ENCODE data around the gene CYB5D1.

Gene CYB5D1

GRCh38 chr17:7841396-7841914 is 16.3 kb upstream of the CYB5D1 start:
- H3K27ac ChIP-seq (ENCODE audit: low read depth, low read length), result peak overlapping the region; percentile 95
- peaks cover 31% of the 10 kb centered on the region for H3K27me3 ChIP-seq (ENCODE audit: control insufficient read depth, insufficient read depth, low read length)
- peak overlapping the region; percentile 37; the same call in 1 of the 2 replicates for H3K9ac ChIP-seq (ENCODE audit: low read depth, low read length)
- H3K4me1 ChIP-seq (ENCODE audit: control insufficient read depth, insufficient read depth, low read length), result peaks cover 29% of the 10 kb centered on the region
- 0 out of 2 replicates have a peak, but pooled peaks cover under 1% of the 10 kb centered on the region for H3K36me3 ChIP-seq (ENCODE audit: control insufficient read depth, insufficient read depth, low read length)
- H3K9me3 ChIP-seq (ENCODE audit: control insufficient read depth, insufficient read depth, low read length), result no peaks in the 10 kb centered on the region
- peak overlapping the region; percentile 78 for H3K4me3 ChIP-seq (ENCODE audit: low read depth, low read length)

DNA sequence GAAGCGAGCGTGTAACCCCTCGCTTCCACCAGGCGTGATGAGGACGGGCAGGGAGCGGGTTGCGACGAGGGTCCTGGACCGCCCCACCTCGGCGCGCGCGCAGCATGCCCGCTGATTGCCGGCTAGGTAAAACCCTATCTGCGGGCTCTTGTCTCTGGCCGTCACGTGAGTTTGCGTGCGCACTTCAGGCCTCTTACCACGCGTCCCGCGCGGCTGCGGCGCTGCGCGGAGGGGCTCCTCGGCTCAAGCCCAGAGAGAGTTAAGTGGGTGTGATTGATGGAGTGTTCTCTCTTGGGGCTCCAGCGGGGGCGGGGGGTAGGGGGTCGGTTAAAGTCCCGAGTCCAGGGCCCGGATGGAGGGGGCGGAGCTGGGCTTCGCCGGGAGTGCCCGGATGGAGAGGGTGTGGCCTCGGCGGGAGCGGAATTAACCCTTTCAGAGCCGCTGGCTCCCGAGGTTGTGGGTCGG is 15.9 kb upstream of the CYB5D1 start:
- H3K27me3 ChIP-seq (ENCODE audit: control insufficient read depth, insufficient read depth, low read length), result peaks cover 31% of the 10 kb centered on the region
- peak overlapping the region; percentile 37; the same call in 1 of the 2 replicates for H3K9ac ChIP-seq (ENCODE audit: low read depth, low read length)
- peaks cover 28% of the 10 kb centered on the region for H3K4me1 ChIP-seq (ENCODE audit: control insufficient read depth, insufficient read depth, low read length)
- H3K4me3 ChIP-seq (ENCODE audit: low read depth, low read length), result peak overlapping the region; percentile 78
- no peaks in the 10 kb centered on the region for H3K9me3 ChIP-seq (ENCODE audit: control insufficient read depth, insufficient read depth, low read length)
- peaks cover 3% of the 10 kb centered on the region; the same call in 1 of the 2 replicates for H3K36me3 ChIP-seq (ENCODE audit: control insufficient read depth, insufficient read depth, low read length)
- H3K27ac ChIP-seq (ENCODE audit: low read depth, low read length), result peak overlapping the region; percentile 95

GRCh38 chr17:7842380-7843256 is 15.2 kb upstream of the CYB5D1 start:
- peak overlapping the region; percentile 95 for H3K27ac ChIP-seq (ENCODE audit: low read depth, low read length)
- H3K9me3 ChIP-seq (ENCODE audit: control insufficient read depth, insufficient read depth, low read length), result no peaks in the 10 kb centered on the region
- H3K9ac ChIP-seq (ENCODE audit: low read depth, low read length), result 0 out of 2 replicates have a peak overlapping the region, but pooled peaks have one; percentile 11
- peaks cover 21% of the 10 kb centered on the region for H3K4me1 ChIP-seq (ENCODE audit: control insufficient read depth, insufficient read depth, low read length)
- H3K36me3 ChIP-seq (ENCODE audit: control insufficient read depth, insufficient read depth, low read length), result peaks cover 3% of the 10 kb centered on the region; the same call in 1 of the 2 replicates
- H3K27me3 ChIP-seq (ENCODE audit: control insufficient read depth, insufficient read depth, low read length), result peaks cover 31% of the 10 kb centered on the region
- peak overlapping the region; percentile 78 for H3K4me3 ChIP-seq (ENCODE audit: low read depth, low read length)

- Histone ChIP-seq H3K27ac (ENCODE audit: low read depth, low read length) (peak overlapping the region; percentile 95), H3K9ac (ENCODE audit: low read depth, low read length) (no peak overlapping the region), H3K4me1 (ENCODE audit: control insufficient read depth, insufficient read depth, low read length) (peaks cover 19% of the 10 kb centered on the region), H3K9me3 (ENCODE audit: control insufficient read depth, insufficient read depth, low read length) (no peaks in the 10 kb centered on the region), H3K27me3 (ENCODE audit: control insufficient read depth, insufficient read depth, low read length) (peaks cover 31% of the 10 kb centered on the region), H3K4me3 (ENCODE audit: low read depth, low read length) (peak overlapping the region; percentile 78), H3K36me3 (ENCODE audit: control insufficient read depth, insufficient read depth, low read length) (peaks cover 3% of the 10 kb centered on the region; the same call in 1 of the 2 replicates)
These were observed 14.6 kb upstream of the CYB5D1 start for GRCh38 chr17:7843257-7843535.

DNA sequence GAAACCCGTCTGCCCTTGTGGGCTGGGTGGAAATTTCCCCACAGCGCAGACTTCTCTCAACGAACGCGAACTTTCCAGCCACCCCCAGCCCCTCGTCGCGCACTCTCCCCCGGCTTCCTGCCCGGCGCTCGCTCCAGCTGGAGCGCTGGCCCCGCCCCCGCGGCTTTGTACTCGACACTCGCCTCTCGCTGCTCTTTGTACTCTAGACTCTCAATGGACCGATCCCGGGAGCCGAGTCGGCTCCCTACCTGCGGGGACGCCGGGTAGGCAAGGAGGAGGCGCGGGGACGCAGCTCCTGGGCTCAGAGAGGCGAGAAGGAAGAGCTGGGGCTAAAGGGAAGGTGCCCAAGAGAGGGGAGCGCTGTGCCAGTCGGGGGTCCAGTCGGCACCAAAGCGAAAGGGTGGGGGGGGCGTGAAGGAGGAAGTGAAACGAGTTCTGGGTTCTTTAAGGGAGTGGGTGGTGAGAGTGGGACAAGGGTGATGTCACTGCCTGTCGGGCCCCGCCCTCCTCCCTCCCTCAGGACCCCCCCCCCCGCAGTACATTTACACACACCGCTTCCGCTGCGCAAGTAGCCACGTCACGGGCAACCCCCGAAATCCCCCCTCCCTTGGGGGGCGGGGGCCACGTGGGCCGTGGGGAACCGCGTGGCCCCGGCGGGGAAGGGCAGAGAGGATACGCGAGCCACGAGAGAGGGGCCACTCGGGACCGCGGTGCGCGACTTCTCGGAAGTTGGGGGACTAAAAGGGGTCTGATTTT is 14.1 kb upstream of the CYB5D1 start:
- H3K4me1 ChIP-seq (ENCODE audit: control insufficient read depth, insufficient read depth, low read length), result peaks cover 15% of the 10 kb centered on the region
- peak overlapping the region; percentile 78 for H3K4me3 ChIP-seq (ENCODE audit: low read depth, low read length)
- H3K27me3 ChIP-seq (ENCODE audit: control insufficient read depth, insufficient read depth, low read length), result peaks cover 28% of the 10 kb centered on the region
- H3K9me3 ChIP-seq (ENCODE audit: control insufficient read depth, insufficient read depth, low read length), result no peaks in the 10 kb centered on the region
- H3K9ac ChIP-seq (ENCODE audit: low read depth, low read length), result no peak overlapping the region; the same call in 1 of the 2 replicates
- peaks cover 3% of the 10 kb centered on the region; the same call in 1 of the 2 replicates for H3K36me3 ChIP-seq (ENCODE audit: control insufficient read depth, insufficient read depth, low read length)
- H3K27ac ChIP-seq (ENCODE audit: low read depth, low read length), result peak overlapping the region; percentile 95

DNA sequence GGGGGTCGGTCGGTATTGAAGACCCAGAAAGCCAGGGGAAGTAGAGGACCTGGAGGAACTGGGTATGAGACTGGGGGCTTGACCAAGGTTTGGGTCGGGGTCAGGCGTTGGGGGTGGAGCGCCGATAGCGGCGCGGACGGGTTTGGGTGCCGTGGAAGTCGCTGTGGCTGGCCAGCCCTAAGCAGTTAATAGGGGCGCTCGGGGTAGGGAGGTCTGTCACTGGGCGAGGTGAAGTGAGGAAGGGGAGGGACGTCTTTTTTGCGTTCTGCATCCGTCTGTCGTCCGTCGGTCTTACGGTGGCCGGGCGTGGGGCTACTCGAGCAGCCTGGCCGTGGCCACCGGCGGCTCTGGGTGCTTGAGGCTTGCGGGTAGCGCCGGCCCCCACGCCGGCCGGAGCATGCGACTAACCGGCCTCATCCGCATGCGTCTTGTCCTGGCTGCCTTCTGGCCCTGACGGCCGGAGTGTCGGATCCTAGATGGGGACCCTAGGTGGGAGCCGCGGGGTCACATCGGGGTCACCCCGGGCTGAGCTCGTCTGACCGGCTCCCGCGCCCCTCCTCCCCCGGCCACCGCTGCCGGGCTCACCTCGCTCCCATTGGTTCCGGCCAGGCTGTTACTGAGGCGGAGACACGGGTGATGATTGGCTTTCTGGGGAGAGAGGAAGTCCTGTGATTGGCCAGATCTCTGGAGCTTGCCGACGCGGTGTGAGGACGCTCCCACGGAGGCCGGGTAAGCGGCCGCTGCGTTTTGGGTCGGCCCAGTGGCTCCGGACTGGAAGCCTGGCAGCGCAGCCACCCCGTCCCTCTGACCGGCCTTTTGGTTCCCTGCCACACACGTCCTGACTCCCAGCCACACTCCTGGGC is 13.3 kb upstream of the CYB5D1 start:
- peak overlapping the region; percentile 78 for H3K4me3 ChIP-seq (ENCODE audit: low read depth, low read length)
- peaks cover 11% of the 10 kb centered on the region for H3K4me1 ChIP-seq (ENCODE audit: control insufficient read depth, insufficient read depth, low read length)
- H3K36me3 ChIP-seq (ENCODE audit: control insufficient read depth, insufficient read depth, low read length), result peaks cover 3% of the 10 kb centered on the region; the same call in 1 of the 2 replicates
- peak overlapping the region; percentile 95 for H3K27ac ChIP-seq (ENCODE audit: low read depth, low read length)
- H3K9ac ChIP-seq (ENCODE audit: low read depth, low read length), result no peak overlapping the region; the same call in 1 of the 2 replicates
- peaks cover 20% of the 10 kb centered on the region for H3K27me3 ChIP-seq (ENCODE audit: control insufficient read depth, insufficient read depth, low read length)
- no peaks in the 10 kb centered on the region for H3K9me3 ChIP-seq (ENCODE audit: control insufficient read depth, insufficient read depth, low read length)

- no peak overlapping the region for H3K9ac ChIP-seq (ENCODE audit: low read depth, low read length)
- H3K4me3 ChIP-seq (ENCODE audit: low read depth, low read length), result peak overlapping the region; percentile 78
- no peak overlapping the region for H3K27ac ChIP-seq (ENCODE audit: low read depth, low read length)
- H3K9me3 ChIP-seq (ENCODE audit: control insufficient read depth, insufficient read depth, low read length), result no peaks in the 10 kb centered on the region
- peaks cover 10% of the 10 kb centered on the region for H3K27me3 ChIP-seq (ENCODE audit: control insufficient read depth, insufficient read depth, low read length)
- peaks cover 11% of the 10 kb centered on the region for H3K4me1 ChIP-seq (ENCODE audit: control insufficient read depth, insufficient read depth, low read length)
- H3K36me3 ChIP-seq (ENCODE audit: control insufficient read depth, insufficient read depth, low read length), result peaks cover 12% of the 10 kb centered on the region
These were observed 12.3 kb upstream of the CYB5D1 start for GRCh38 chr17:7845359-7846062.

DNA sequence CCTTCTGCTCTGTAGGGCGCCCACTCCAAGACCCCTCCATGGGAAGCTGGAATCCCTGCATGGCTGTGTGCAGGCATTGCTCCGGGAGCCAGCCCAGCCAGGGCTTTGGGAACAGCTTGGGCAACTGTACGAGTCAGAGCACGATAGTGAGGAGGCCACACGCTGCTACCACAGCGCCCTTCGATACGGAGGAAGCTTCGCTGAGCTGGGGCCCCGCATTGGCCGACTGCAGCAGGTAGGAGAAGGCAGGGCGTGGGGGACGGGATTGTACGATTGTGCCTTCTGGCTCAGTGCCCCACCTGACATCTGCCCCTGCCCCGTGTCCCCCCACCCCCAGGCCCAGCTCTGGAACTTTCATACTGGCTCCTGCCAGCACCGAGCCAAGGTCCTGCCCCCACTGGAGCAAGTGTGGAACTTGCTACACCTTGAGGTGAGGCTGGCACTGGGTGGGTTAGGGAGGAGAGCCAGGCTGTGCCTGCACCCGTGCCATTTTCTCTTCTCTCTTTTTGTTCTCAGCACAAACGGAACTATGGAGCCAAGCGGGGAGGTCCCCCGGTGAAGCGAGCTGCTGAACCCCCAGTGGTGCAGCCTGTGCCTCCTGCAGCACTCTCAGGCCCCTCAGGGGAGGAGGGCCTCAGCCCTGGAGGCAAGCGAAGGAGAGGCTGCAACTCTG is 11.6 kb upstream of the CYB5D1 start:
- Histone ChIP-seq H3K4me3 (ENCODE audit: low read depth, low read length) (no peak overlapping the region), H3K27ac (ENCODE audit: low read depth, low read length) (no peak overlapping the region), H3K36me3 (ENCODE audit: control insufficient read depth, insufficient read depth, low read length) (peaks cover 13% of the 10 kb centered on the region), H3K9ac (ENCODE audit: low read depth, low read length) (no peak overlapping the region), H3K9me3 (ENCODE audit: control insufficient read depth, insufficient read depth, low read length) (no peaks in the 10 kb centered on the region), H3K4me1 (ENCODE audit: control insufficient read depth, insufficient read depth, low read length) (peaks cover 9% of the 10 kb centered on the region), H3K27me3 (ENCODE audit: control insufficient read depth, insufficient read depth, low read length) (peaks cover 7% of the 10 kb centered on the region)

DNA sequence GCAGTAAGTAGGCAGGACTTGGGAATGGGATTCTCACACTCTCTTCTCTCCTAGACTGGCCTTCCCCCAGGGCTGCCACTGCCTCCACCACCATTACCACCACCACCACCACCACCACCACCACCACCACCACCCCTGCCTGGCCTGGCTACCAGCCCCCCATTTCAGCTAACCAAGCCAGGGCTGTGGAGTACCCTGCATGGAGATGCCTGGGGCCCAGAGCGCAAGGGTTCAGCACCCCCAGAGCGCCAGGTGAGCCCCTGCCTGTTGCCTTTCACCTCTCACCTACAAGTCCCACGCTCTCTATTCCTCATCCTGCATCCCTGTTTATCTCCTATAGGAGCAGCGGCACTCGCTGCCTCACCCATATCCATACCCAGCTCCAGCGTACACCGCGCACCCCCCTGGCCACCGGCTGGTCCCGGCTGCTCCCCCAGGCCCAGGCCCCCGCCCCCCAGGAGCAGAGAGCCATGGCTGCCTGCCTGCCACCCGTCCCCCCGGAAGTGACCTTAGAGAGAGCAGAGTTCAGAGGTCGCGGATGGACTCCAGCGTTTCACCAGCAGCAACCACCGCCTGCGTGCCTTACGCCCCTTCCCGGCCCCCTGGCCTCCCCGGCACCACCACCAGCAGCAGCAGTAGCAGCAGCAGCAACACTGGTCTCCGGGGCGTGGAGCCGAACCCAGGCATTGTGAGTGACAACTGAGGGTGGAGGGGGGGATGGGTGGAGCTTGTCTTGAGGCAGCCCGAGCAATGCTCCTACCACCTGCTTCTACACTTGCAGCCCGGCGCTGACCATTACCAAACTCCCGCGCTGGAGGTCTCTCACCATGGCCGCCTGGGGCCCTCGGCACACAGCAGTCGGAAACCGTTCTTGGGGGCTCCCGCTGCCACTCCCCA is 10.8 kb upstream of the CYB5D1 start:
- no peaks in the 10 kb centered on the region for H3K9me3 ChIP-seq (ENCODE audit: control insufficient read depth, insufficient read depth, low read length)
- no peak overlapping the region for H3K9ac ChIP-seq (ENCODE audit: low read depth, low read length)
- peaks cover 7% of the 10 kb centered on the region for H3K27me3 ChIP-seq (ENCODE audit: control insufficient read depth, insufficient read depth, low read length)
- H3K4me1 ChIP-seq (ENCODE audit: control insufficient read depth, insufficient read depth, low read length), result peaks cover 10% of the 10 kb centered on the region; the same call in 1 of the 2 replicates
- H3K36me3 ChIP-seq (ENCODE audit: control insufficient read depth, insufficient read depth, low read length), result peaks cover 13% of the 10 kb centered on the region
- no peak overlapping the region for H3K4me3 ChIP-seq (ENCODE audit: low read depth, low read length)
- no peak overlapping the region for H3K27ac ChIP-seq (ENCODE audit: low read depth, low read length)

Data from HUES48 (cell line).